GM21528 (cell line): Measurements from ENCODE around the gene HBG2.
"Not testable (repeated sequence)": the region's sequence is repeated elsewhere in the genome, so short reads cannot be mapped to it uniquely, and the experiment has no call there.

Experiments
- ATAC-seq: cut with Tn5 transposase; IDR thresholded peaks from one replicate; pipeline ENCODE4 v1.9.1; 2021; ENCODE audit warnings: mild to moderate bottlenecking, moderate library complexity; ENCODE audit not compliant: unreplicated experiment, low FRiP score

The HBG2 gene

GRCh38 chr11:5254646-5255413 lies at the start of gene HBG2:
Gene HBG2, minus strand, starts transcription at chr11:5254781. Its CDS starts 53 bp downstream, at chr11:5254728.
- not testable (repeated sequence) for ATAC-seq

GRCh38 chr11:5304046-5304445 lies 49.5 kb upstream of the HBG2 start:
- no peak for ATAC-seq

GRCh38 chr11:5303626-5304025 lies 49.0 kb upstream of the HBG2 start:
- ATAC-seq, result no peak

GRCh38 chr11:5301846-5302245 lies 47.3 kb upstream of the HBG2 start, which contains the start of gene OR51B4:
Gene OR51B4, minus strand, starts transcription at chr11:5301946. Its CDS starts 0 bp downstream, at chr11:5301946.
- no peak for ATAC-seq

- no peak for ATAC-seq
Observed at GRCh38 chr11:5300251-5300650, 45.7 kb upstream of the HBG2 start.

- no peak for ATAC-seq
Observed at GRCh38 chr11:5298451-5298850, 43.9 kb upstream of the HBG2 start.

GRCh38 chr11:5297721-5298323 lies 43.2 kb upstream of the HBG2 start:
- ATAC-seq, result no peak

GRCh38 chr11:5294342-5294995 lies 39.9 kb upstream of the HBG2 start:
- not testable (repeated sequence) for ATAC-seq

- no peak for ATAC-seq
Observed at GRCh38 chr11:5293028-5293427, 38.4 kb upstream of the HBG2 start.

- ATAC-seq, result peak; percentile 93
Observed at GRCh38 chr11:5291207-5291838, 36.7 kb upstream of the HBG2 start.

GRCh38 chr11:5290106-5290505 lies 35.5 kb upstream of the HBG2 start:
- ATAC-seq, result no peak

GRCh38 chr11:5289696-5290095 lies 35.1 kb upstream of the HBG2 start:
- ATAC-seq, result no peak

- no peak for ATAC-seq
Observed at GRCh38 chr11:5288906-5289550, 34.4 kb upstream of the HBG2 start.

- no peak for ATAC-seq
Observed at GRCh38 chr11:5288108-5288905, 33.7 kb upstream of the HBG2 start.

GRCh38 chr11:5286901-5287300 lies 32.3 kb upstream of the HBG2 start:
- ATAC-seq, result no peak

GRCh38 chr11:5286351-5286750 lies 31.8 kb upstream of the HBG2 start:
- ATAC-seq, result no peak

- no peak for ATAC-seq
Observed at GRCh38 chr11:5285703-5286340, 31.2 kb upstream of the HBG2 start.

- ATAC-seq, result no peak
Observed at GRCh38 chr11:5284637-5285036, 30.1 kb upstream of the HBG2 start.

GRCh38 chr11:5283882-5284281 lies 29.3 kb upstream of the HBG2 start:
- ATAC-seq, result no peak
